HepG2 (cell line): ENCODE results near the gene KCNH6. TPM values are rescaled to one million over a fixed set of nuclear protein-coding genes. Genes with fewer than 3 reads are reported as not detected.

Source experiments
- ATAC-seq: fragments of 200-7000 bp; cut with Tn5 transposase; 3 replicates; pipeline ENCODE4 v1.9.1; 2020; ENCODE audit warnings: mild to moderate bottlenecking, moderate library complexity
- BruUV-seq: library from RNA; stranded (reverse); fragments of 400-500 nt; replicated peaks from 2 replicates; lab custom pipeline; 2021; lab: Mats Ljungman, UMichigan
- CTCF ChIA-PET: fragments of 300-600 bp; formaldehyde crosslinking; extraction: SDS; loops from one replicate; lab custom pipeline; 2021; ENCODE audit warnings: low total read pairs, inconsistent platforms, low intra/inter-chr PET ratio; lab: Yijun Ruan, JAX
- POLR2A ChIA-PET: fragments of 350-600 bp; sonication (Branson Sonifier 250); formaldehyde crosslinking; loops from one replicate; lab custom pipeline; 2020; ENCODE audit warnings: antibody characterized with exemption, inconsistent platforms; lab: Yijun Ruan, JAX
- DNase-seq: peaks from one replicate; pipeline ENCODE4 v3.0.0-alpha.2; 2015; ENCODE audit warnings: low spot score
- FAIRE-seq: peaks from 3 replicates; lab custom pipeline; 2011; peaks lifted over from hg19 to GRCh38; lab: Jason Lieb, UNC
- H2AFZ ChIP-seq: one replicate; pipeline ENCODE4 v1.6.1; 2011; ENCODE audit warnings: low read length, inconsistent platforms
- H3K27ac ChIP-seq: fragments of 300-600 bp; 3 replicates; pipeline ENCODE4 v1.8.0; 2011; ENCODE audit warnings: mixed run types, mild to moderate bottlenecking, mixed read lengths, low read length, inconsistent platforms; ENCODE audit not compliant: insufficient read depth; ENCODE audit errors: extremely low read length
- H3K27me3 ChIP-seq, 2 experiments: fragments of 200-600 bp in 1 of 2; 2 replicates in 1 of 2; 3 replicates in 1 of 2; pipeline versions ENCODE4 v1.6.0 to v1.8.0; 2011; ENCODE audit warnings: low read length in 2 of 2, mild to moderate bottlenecking in 2 of 2, moderate library complexity in 2 of 2, inconsistent platforms in 1 of 2; ENCODE audit not compliant: insufficient read depth in 2 of 2, control insufficient read depth in 1 of 2
- H3K36me3 ChIP-seq, 2 experiments: fragments of 200-600 bp in 1 of 2; replicated peaks in 1 of 2; 2 replicates in 1 of 2; 3 replicates in 1 of 2; pipeline versions ENCODE4 v1.5.1 to v1.8.0; 2011; ENCODE audit warnings: low read length in 2 of 2, inconsistent platforms in 1 of 2; ENCODE audit not compliant: insufficient read depth in 2 of 2, control insufficient read depth in 1 of 2
- H3K4me1 ChIP-seq: 2 replicates; pipeline ENCODE4 v1.5.1; 2012; ENCODE audit warnings: low read length, inconsistent platforms; ENCODE audit not compliant: insufficient read depth
- H3K4me2 ChIP-seq: 2 replicates; pipeline ENCODE4 v1.6.0; 2011; ENCODE audit warnings: low read depth, low read length, inconsistent platforms
- H3K4me3 ChIP-seq, 3 experiments: fragments of 200-600 bp in 1 of 3; sonication (generic), shearing (Covaris generic) in 1 of 3; replicated peaks in 1 of 3; 2 replicates each; pipeline ENCODE4 v1.5.1; 2011 to 2016; ENCODE audit warnings: low read length in 3 of 3, inconsistent platforms in 2 of 3, low read depth in 2 of 3, mild to moderate bottlenecking in 2 of 3, control low read depth in 1 of 3, mixed read lengths in 1 of 3; ENCODE audit not compliant: insufficient read depth in 1 of 3
- H3K79me2 ChIP-seq: one replicate; pipeline ENCODE4 v1.6.1; 2011; ENCODE audit warnings: low read length, inconsistent platforms; ENCODE audit not compliant: insufficient read depth
- H3K9ac ChIP-seq: 2 replicates; pipeline ENCODE4 v1.6.0; 2011; ENCODE audit warnings: mild to moderate bottlenecking, low read depth, low read length, inconsistent platforms; ENCODE audit not compliant: insufficient read depth
- H3K9me3 ChIP-seq: 2 replicates; pipeline ENCODE4 v1.5.1; 2012; ENCODE audit warnings: mild to moderate bottlenecking, low read length
- H4K20me1 ChIP-seq: 2 replicates; pipeline ENCODE4 v1.6.0; 2011; ENCODE audit warnings: inconsistent platforms, mild to moderate bottlenecking, low read length, moderate library complexity; ENCODE audit not compliant: insufficient read depth
- GATA4 ChIP-seq: sonication (generic); IDR thresholded peaks from 2 replicates; pipeline ENCODE4 v1.6.1; 2016; ENCODE audit warnings: antibody characterized with exemption, low read depth, borderline replicate concordance
- HNRNPLL ChIP-seq: fragments of 200-400 bp; formaldehyde crosslinking; IDR thresholded peaks from 2 replicates; pipeline ENCODE4 v1.6.1; 2017; ENCODE audit warnings: mild to moderate bottlenecking, low read depth, low read length; ENCODE audit not compliant: poor library complexity, severe bottlenecking
- MBD4 ChIP-seq: IDR thresholded peaks from 2 replicates; pipeline ENCODE4 v1.6.1; 2012; ENCODE audit warnings: low read length, inconsistent platforms, borderline replicate concordance
- TARDBP ChIP-seq: sonication (generic); formaldehyde crosslinking; IDR thresholded peaks from 2 replicates; pipeline ENCODE4 v1.8.0; 2022; ENCODE audit warnings: mild to moderate bottlenecking, missing genetic modification reagents
- ZFP1 ChIP-seq: IDR thresholded peaks from 2 replicates; pipeline ENCODE4 v1.6.1; 2016
- ZNF12 ChIP-seq: sonication (generic); formaldehyde crosslinking; IDR thresholded peaks from 2 replicates; pipeline ENCODE4 v1.5.0; 2020; ENCODE audit warnings: missing genetic modification reagents
- ZNF343 ChIP-seq: sonication (generic); formaldehyde crosslinking; IDR thresholded peaks from 2 replicates; pipeline ENCODE4 v1.4.0; 2020; ENCODE audit warnings: mild to moderate bottlenecking, missing genetic modification reagents
- ZSCAN22 ChIP-seq: sonication (generic); formaldehyde crosslinking; IDR thresholded peaks from 2 replicates; pipeline ENCODE4 v1.4.0; 2020; ENCODE audit warnings: mild to moderate bottlenecking, missing genetic modification reagents
- WGBS: methylation state at CpG from one replicate; pipeline ENCODE4 v1.1.6; 2017; ENCODE audit warnings: low lambda C conversion rate; 5-methylcytosine and 5-hydroxymethylcytosine counted together
- in situ Hi-C: cut with HindIII; loops from 2 replicates; pipeline ENCODE4 v1.10.0; 2017; ENCODE audit warnings: low pct_unique_long_range_greater_than_20kb; ENCODE audit not compliant: extremely low pct_ligation_motif_present
- intact Hi-C: fragments of 100-400 bp; cut with micrococcal nuclease; formaldehyde crosslinking; loops from one replicate; pipeline ENCODE4 v1.10.0; 2022; ENCODE audit not compliant: unreplicated experiment
- polyA plus RNA-seq, 8 experiments: library from polyadenylated mRNA; depleted of rRNA in 3 of 8; stranded (reverse) in 7 of 8; unstranded in 1 of 8; fragments of >200 nt; fragmentation: Illumina TruSeq in 4 of 8; extraction: Trizol in 4 of 8; gene quantifications; 2 replicates each; pipeline versions ENCODE4 v1.2.1 to v1.2.3, GENCODE V29; 2011 to 2016; ENCODE audit warnings: low read depth in 4 of 8, missing spikeins in 1 of 8, mixed read lengths in 1 of 8; ENCODE audit not compliant: insufficient read depth in 1 of 8
- total RNA-seq, 5 experiments: library from RNA; depleted of rRNA; stranded (reverse); fragments of >200 nt; fragmentation: Illumina TruSeq; extraction: Trizol; gene quantifications; 2 replicates each; pipeline ENCODE4 v1.2.3, GENCODE V29; 2016; ENCODE audit warnings: low read depth in 1 of 5
- TF ChIP-seq, protein P1 (sequence below): sonication (generic); formaldehyde crosslinking; IDR thresholded peaks from 2 replicates; pipeline ENCODE4 v1.4.0; 2020; ENCODE audit warnings: missing genetic modification reagents
- TF ChIP-seq, protein P2 (sequence below): sonication (generic); formaldehyde crosslinking; IDR thresholded peaks from 2 replicates; pipeline ENCODE4 v1.8.0; 2022; ENCODE audit warnings: mild to moderate bottlenecking, missing genetic modification reagents; ENCODE audit not compliant: insufficient replicate concordance
- TF ChIP-seq, protein P3 (sequence below): IDR thresholded peaks from 2 replicates; pipeline ENCODE4 v1.6.1; 2018; ENCODE audit warnings: missing genetic modification reagents, mild to moderate bottlenecking, missing compliant biosample characterization
- TF ChIP-seq, protein P4 (sequence below): fragments of 450-650 bp; IDR thresholded peaks from 2 replicates; pipeline ENCODE4 v1.6.1; 2017; ENCODE audit warnings: mild to moderate bottlenecking

The KCNH6 gene
- total and polyA plus RNA-seq, 2 of the 13 experiments (the other 11 are each of a cell fraction or from before 2014, with no cell fraction given), result 0.05 to 0.18 TPM

DNA sequence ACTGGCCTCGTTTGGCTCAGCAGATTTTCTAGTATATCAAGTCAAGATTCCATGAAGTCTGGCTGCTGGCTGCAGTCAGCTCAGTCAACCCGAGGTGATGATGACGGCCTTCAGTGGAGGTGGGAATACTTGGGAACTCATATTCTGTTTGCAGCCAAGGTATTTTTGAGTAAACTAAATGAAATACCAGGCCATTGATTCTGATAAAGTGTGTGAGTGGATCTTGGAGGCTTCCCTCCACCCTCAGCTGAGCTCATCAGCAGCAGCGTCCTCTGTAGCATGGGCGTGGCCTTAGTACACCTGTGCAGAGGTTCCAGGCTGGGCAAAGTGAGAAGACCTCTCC, 55.6 kb downstream of the KCNH6 start (continued):
- TF ChIP-seq, protein P1, sequence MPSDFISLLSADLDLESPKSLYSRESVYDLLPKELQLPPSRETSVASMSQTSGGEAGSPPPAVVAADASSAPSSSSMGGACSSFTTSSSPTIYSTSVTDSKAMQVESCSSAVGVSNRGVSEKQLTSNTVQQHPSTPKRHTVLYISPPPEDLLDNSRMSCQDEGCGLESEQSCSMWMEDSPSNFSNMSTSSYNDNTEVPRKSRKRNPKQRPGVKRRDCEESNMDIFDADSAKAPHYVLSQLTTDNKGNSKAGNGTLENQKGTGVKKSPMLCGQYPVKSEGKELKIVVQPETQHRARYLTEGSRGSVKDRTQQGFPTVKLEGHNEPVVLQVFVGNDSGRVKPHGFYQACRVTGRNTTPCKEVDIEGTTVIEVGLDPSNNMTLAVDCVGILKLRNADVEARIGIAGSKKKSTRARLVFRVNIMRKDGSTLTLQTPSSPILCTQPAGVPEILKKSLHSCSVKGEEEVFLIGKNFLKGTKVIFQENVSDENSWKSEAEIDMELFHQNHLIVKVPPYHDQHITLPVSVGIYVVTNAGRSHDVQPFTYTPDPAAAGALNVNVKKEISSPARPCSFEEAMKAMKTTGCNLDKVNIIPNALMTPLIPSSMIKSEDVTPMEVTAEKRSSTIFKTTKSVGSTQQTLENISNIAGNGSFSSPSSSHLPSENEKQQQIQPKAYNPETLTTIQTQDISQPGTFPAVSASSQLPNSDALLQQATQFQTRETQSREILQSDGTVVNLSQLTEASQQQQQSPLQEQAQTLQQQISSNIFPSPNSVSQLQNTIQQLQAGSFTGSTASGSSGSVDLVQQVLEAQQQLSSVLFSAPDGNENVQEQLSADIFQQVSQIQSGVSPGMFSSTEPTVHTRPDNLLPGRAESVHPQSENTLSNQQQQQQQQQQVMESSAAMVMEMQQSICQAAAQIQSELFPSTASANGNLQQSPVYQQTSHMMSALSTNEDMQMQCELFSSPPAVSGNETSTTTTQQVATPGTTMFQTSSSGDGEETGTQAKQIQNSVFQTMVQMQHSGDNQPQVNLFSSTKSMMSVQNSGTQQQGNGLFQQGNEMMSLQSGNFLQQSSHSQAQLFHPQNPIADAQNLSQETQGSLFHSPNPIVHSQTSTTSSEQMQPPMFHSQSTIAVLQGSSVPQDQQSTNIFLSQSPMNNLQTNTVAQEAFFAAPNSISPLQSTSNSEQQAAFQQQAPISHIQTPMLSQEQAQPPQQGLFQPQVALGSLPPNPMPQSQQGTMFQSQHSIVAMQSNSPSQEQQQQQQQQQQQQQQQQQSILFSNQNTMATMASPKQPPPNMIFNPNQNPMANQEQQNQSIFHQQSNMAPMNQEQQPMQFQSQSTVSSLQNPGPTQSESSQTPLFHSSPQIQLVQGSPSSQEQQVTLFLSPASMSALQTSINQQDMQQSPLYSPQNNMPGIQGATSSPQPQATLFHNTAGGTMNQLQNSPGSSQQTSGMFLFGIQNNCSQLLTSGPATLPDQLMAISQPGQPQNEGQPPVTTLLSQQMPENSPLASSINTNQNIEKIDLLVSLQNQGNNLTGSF, result no peak
- TF ChIP-seq, protein P2, sequence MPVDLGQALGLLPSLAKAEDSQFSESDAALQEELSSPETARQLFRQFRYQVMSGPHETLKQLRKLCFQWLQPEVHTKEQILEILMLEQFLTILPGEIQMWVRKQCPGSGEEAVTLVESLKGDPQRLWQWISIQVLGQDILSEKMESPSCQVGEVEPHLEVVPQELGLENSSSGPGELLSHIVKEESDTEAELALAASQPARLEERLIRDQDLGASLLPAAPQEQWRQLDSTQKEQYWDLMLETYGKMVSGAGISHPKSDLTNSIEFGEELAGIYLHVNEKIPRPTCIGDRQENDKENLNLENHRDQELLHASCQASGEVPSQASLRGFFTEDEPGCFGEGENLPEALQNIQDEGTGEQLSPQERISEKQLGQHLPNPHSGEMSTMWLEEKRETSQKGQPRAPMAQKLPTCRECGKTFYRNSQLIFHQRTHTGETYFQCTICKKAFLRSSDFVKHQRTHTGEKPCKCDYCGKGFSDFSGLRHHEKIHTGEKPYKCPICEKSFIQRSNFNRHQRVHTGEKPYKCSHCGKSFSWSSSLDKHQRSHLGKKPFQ (CRISPR knock-in tag), result no peak
- TF ChIP-seq GATA4, result no peak

DNA sequence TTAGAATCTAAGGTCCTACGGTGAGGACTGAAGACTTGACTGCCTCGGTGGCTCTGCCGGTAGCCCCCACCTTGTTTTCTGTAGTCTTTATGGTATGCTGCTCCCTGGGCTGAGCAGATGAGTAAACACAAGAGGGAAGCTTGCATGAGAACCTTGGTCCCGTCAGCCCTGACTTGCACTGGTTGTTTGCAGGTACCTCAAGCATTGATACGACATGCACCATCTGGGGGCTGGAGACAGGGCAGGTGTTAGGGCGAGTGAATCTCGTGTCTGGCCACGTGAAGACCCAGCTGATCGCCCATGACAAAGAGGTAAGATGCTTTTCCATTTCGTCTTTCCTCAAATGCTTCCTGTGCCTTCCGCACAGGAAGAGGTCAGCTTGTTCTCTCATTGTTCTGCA, 56.5 kb downstream of the KCNH6 start:
- DNase-seq, result peak; percentile 83
- WGBS, result 17% methylated on average over 11 of the region's 11 CpGs
- FAIRE-seq, result peak; percentile 95
- peak overlapping the region; percentile 45 for H3K9ac ChIP-seq
- H3K27me3 ChIP-seq, result no peaks in the 10 kb centered on the region
- BruUV-seq, result no TSS peak
- peaks cover 21 to 38% of the 10 kb centered on the region in 2 experiments for H3K36me3 ChIP-seq
- ATAC-seq, result peak; percentile 58
- H3K4me2 ChIP-seq, result peak overlapping the region; percentile 68
- H4K20me1 ChIP-seq, result peaks cover 8% of the 10 kb centered on the region; the same call in 1 of the 2 replicates
- peak overlapping the region in 2 of 3 experiments; percentile 8 to 33; a peak in 2 of 6 replicates for H3K4me3 ChIP-seq
- POLR2A ChIA-PET, result interaction anchor here (0.9 to 3.2 kb wide), 7 partner anchors 13 to 59 kb away, joined by 3 to 28 read pairs (median 6); partner anchors contain the start of genes DCAF7, MAP3K3 and TACO1
- H3K27ac ChIP-seq, result peak overlapping the region; percentile 83
- H2AFZ ChIP-seq, result no peak overlapping the region
- intact Hi-C loops, result loop anchor here (2.0 to 10.0 kb wide), 5 partner anchors 29 to 155 kb away; partner anchors contain the start of genes DCAF7, KCNH6 and MAP3K3
- H3K4me1 ChIP-seq, result peaks cover 46% of the 10 kb centered on the region
- H3K9me3 ChIP-seq, result no peaks in the 10 kb centered on the region
- H3K79me2 ChIP-seq, result peaks cover 21% of the 10 kb centered on the region
- in situ Hi-C loops, result no loop called here
- CTCF ChIA-PET, result no interaction called here
- TF ChIP-seq ZSCAN22 (CRISPR knock-in tag) (no peak), TARDBP (CRISPR knock-in tag) (peak; percentile 73; the same call in 1 of the 2 replicates), ZFP1 (peak; percentile 50; the same call in 1 of the 2 replicates), ZNF343 (CRISPR knock-in tag) (no peak), ZNF12 (0 out of 2 replicates have a peak, but pooled peaks have one; percentile 15), HNRNPLL (no peak), MBD4 (no peak)
- TF ChIP-seq, protein P3, sequence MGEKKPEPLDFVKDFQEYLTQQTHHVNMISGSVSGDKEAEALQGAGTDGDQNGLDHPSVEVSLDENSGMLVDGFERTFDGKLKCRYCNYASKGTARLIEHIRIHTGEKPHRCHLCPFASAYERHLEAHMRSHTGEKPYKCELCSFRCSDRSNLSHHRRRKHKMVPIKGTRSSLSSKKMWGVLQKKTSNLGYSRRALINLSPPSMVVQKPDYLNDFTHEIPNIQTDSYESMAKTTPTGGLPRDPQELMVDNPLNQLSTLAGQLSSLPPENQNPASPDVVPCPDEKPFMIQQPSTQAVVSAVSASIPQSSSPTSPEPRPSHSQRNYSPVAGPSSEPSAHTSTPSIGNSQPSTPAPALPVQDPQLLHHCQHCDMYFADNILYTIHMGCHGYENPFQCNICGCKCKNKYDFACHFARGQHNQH (CRISPR knock-in tag), result peak; percentile 84; the same call in 1 of the 2 replicates
- TF ChIP-seq, protein P4, sequence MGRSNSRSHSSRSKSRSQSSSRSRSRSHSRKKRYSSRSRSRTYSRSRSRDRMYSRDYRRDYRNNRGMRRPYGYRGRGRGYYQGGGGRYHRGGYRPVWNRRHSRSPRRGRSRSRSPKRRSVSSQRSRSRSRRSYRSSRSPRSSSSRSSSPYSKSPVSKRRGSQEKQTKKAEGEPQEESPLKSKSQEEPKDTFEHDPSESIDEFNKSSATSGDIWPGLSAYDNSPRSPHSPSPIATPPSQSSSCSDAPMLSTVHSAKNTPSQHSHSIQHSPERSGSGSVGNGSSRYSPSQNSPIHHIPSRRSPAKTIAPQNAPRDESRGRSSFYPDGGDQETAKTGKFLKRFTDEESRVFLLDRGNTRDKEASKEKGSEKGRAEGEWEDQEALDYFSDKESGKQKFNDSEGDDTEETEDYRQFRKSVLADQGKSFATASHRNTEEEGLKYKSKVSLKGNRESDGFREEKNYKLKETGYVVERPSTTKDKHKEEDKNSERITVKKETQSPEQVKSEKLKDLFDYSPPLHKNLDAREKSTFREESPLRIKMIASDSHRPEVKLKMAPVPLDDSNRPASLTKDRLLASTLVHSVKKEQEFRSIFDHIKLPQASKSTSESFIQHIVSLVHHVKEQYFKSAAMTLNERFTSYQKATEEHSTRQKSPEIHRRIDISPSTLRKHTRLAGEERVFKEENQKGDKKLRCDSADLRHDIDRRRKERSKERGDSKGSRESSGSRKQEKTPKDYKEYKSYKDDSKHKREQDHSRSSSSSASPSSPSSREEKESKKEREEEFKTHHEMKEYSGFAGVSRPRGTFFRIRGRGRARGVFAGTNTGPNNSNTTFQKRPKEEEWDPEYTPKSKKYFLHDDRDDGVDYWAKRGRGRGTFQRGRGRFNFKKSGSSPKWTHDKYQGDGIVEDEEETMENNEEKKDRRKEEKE, result no peak
